HG02970 (cell line): ENCODE measurements around the gene ZDHHC9.

ENCODE experiments used
- ATAC-seq: cut with Tn5 transposase; IDR thresholded peaks from one replicate; pipeline ENCODE4 v1.9.1; 2021; ENCODE audit warnings: mild to moderate bottlenecking, moderate library complexity, moderate number of reproducible peaks; ENCODE audit not compliant: unreplicated experiment, low FRiP score

The ZDHHC9 gene

GRCh38 chrX:129788527-129788926 lies 55.2 kb downstream of the ZDHHC9 start:
- ATAC-seq = no peak

GRCh38 chrX:129787336-129788055 lies 56.2 kb downstream of the ZDHHC9 start:
- ATAC-seq = no peak

- peak; percentile 57 for ATAC-seq
Measured at GRCh38 chrX:129786210-129786651, 57.5 kb downstream of the ZDHHC9 start.

DNA sequence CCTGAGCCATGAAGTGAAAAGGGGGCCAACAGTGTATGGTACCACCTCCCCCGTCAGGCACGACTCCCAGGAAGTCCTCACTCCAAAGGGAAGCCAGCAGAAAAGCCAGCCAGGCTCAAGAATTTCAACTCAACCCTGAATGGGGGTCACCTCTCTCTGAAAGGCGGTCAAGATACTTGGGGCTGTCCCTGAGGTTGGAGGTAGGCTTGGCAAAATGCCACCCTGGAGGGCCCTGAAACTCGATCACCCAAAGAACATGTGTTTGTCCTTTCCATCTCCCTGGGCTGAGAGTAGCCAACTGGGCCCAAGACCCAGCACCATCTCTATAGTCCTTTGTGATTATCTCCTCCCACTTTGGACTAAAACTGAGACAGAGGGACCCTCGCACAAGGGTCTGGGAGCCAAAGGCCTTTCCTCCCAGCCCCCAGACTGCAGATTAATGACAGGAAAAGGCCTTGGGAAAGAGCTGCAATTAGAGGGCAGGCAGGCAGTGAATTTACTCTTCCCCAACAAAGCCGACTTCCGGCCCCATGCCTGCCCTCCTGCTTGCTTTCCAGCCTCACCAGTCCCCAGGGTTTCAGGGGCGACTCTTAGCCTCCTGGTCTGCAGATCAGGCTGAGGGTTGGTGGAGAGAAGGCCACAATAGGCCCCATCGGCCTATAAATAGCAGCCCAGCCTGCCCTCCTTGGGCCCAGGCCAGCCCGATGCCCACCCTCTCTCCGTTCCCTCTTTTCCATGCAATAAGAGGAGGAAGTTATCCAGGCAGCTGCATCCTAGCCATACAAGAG lies 58.3 kb downstream of the ZDHHC9 start:
- no peak for ATAC-seq

DNA sequence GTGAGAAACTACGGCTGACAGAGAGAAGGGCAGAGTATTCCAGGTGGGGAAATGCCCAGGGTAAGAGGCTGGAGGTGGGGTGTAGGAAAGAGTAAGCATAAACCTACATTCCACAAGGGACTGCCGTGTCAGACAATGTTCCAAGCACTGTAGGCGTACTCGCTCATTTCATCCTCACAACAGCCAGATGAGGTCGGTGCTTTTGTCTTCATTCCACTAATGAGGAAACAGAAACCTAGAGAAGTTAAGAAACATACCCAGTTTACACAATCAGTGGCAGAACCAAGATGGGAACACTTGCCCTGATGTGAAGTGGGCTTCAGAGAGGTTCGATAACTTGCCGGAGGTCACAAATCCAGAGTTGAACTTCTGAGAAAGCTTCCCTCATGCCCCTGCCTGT lies 59.3 kb downstream of the ZDHHC9 start:
- ATAC-seq = no peak

DNA sequence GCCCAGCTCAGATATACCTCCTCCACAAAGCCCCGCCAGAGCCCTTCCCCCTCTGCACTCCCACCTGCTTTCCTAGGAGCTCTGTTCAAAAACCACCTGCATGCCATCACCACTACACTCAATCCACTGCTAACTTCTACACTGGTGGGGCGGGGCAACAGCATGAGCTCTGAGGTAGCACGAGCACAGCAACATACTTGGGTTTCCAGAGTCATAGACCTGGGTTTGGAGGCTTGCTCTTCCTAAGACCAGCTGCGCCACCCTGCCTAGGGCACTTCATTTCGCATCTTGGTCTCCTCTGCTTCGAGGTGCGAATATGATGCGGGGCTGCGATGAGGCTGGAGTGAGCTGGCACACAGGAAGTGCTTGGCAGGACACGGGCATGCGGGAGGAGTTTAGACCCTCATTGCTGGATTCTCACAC lies 60.4 kb downstream of the ZDHHC9 start:
- no peak for ATAC-seq

GRCh38 chrX:129782706-129783105 lies 61.0 kb downstream of the ZDHHC9 start:
- ATAC-seq = no peak

DNA sequence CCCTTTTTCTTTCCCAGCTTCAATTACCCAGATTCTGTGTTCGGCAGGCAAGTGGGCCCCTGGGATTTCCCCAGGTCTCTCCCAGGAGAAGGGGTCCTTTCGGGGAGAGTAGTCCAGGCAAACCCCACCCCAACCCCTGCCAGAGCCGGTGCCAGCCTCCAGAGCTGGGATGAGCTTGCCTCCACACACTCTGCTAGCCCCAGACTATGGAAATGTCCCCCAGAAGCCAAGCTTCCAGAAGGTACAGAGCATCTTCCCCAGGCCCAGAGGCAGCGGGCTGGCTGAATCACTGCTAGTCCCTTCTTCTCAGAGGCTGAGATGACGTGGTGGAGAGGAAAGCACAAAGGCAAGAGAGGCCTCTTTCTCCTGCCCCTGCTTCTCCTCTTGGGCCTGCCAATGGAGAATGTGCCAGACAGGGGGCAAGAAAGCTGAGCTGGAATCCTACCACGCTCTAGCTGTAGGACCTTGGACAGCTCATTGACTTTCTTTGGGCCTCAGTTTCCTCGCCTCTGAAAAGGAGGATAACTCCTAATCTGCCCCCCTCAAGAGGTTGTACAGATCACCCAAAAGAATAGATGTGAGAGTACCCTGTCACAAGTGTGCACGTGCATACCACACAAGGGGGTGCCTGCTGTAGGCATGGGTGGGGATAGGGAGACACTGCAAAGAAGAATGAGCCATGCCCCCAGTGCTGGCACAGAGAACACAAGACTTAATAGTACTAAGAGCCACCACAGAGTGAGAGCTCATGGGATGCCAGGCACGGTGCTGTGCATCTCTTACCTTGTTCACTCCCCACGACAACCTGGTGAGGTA lies 61.8 kb downstream of the ZDHHC9 start:
- no peak for ATAC-seq

- ATAC-seq = peak; percentile 61
Measured at GRCh38 chrX:129781134-129781672, 62.5 kb downstream of the ZDHHC9 start.

- no peak for ATAC-seq
Measured at GRCh38 chrX:129780441-129781105, 63.1 kb downstream of the ZDHHC9 start.

- no peak for ATAC-seq
Measured at GRCh38 chrX:129779747-129780146, 63.9 kb downstream of the ZDHHC9 start, which contains the start of gene SASH3. SASH3 (plus strand) TSS chrX:129779949; CDS start chrX:129780098, 149 bp downstream.

DNA sequence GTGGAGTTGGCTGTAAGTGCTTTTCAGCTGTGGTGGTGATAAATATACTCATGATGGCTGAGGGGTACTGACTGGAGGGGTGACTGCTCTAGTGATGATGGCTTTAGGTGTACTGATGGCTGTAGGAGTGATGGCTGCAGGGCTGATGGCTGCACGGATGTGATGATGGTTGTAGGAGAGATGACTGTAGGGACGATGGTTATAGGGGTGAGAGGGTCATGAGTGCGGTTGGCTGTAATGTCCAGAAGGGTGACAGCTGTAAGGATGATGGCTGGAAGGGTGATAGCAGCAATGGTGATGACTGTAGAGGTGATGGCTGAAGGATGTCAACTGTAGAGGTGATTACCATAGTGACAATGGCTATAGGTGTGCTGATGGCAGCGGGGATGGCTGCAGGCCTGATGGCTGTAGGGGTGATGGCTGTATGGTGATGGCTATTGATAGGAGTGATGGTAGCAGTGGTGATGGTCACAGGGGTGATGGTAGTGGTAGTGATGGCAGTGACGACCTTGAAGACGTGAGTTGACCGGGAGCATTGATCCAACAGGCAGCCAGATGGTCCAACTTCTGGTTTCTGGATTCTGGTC lies 64.5 kb downstream of the ZDHHC9 start:
- no peak for ATAC-seq

- ATAC-seq = no peak
Measured at GRCh38 chrX:129777218-129778030, 66.3 kb downstream of the ZDHHC9 start.

DNA sequence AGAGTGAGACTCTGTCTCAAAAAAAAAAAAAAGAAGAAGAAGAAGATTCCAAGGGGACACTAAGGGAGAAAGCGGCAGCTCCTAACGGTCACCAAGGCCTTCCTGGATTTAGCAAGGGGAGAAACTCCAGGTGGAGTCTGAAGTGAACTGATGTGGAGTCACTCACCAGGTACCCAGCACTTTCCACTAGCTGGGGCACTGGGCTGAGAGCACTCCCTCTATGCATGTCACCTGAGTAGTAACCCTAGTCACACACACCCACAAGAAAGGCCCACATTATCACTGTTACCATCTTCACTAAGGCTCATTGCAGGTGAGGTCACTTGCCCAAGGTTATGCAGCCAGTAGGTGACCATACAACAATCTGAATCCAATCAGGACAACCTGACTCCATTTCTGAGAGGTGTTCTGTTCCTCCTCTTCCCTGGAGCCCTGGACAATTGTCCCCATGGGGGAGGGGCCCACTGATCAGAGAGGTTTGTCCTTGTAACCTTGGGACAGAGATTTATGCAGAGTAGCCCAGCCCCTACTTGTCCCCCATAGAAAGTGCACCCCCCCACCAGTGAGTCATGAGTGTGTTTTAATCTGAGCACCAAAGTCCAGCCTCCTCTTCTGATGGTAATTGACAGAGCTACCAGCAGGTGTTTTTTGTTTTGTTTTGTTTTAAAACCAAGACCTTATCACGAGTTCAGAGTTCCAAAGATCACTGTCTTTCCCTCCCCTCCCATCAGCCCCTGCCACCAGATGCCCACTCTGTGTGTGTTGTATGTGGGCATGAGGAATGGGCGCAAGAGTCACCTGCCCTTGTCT lies 69.8 kb downstream of the ZDHHC9 start:
- no peak for ATAC-seq

DNA sequence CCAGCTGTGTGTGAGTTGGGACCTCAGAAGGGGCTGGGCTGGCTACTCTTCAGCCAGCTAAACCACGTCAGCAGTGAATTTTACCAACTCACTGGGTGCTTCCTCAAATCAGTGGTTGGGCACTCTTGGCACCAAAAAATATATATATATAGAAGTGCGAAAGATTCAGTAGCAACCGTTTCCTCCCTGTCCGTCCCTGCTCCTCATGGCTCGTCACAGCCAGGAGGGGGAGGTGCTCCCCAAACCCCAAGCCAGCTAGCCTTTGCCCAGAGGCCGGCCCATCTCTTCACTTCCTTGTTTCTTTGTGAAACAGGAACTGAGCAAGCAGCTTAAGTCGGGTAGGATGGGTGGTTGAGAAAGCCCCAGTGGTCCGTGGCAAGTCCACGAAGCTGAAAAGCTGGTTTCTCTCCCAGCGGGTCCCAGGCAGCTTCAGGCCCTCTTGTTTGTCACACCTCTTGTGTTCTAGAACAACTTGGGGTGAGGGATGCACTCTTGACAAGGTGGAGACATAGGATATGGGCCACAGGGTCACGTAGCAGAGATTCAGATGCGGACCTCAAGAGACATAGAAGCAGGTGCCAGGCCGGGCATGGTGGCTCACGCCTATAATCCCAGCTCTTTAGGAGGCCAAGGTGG lies 70.8 kb downstream of the ZDHHC9 start:
- peak; percentile 44 for ATAC-seq

GRCh38 chrX:129771266-129771995 lies 72.3 kb downstream of the ZDHHC9 start:
- ATAC-seq = no peak
